B cell (primary cell): ENCODE results near the gene HGS.

Source experiments
- CTCF ChIP-seq: fragments of 200-600 bp; IDR thresholded peaks from one replicate; pipeline ENCODE4 v1.8.0; 2022; ENCODE audit warnings: antibody characterized with exemption, mild to moderate bottlenecking
- EZH2 ChIP-seq: IDR thresholded peaks from 2 replicates; pipeline ENCODE4 v1.6.1; 2012; ENCODE audit warnings: borderline replicate concordance, low read depth, mild to moderate bottlenecking, moderate library complexity, low read length; ENCODE audit not compliant: insufficient read depth, poor library complexity, severe bottlenecking

GRCh38 chr17:81726004-81726403 is 42.2 kb downstream of the HGS start:
- TF ChIP-seq CTCF (no peak), EZH2 (no peak)
